Measurements from ENCODE around the gene ZNF3.

DNA sequence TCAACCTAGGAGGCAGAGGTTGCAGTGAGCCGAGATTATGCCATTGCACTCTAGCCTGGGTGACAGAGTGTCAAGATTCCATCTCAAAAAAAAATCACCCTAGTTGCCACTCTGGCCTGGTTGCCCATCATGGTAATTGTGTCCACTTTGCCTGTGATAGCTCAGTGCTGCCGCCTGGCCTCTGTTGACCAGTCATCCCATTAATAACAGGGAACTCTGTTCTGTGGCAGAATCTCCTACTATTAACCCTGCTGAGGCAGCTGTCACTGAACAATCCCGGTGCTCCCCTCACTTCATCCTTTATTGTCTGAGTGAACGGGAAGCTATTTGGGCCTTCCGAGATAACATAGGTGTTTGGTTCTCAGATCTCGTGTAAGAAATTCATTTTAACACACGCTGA is 14.6 kb downstream of the ZNF3 start:
- TF ChIP-seq, protein P1, sequence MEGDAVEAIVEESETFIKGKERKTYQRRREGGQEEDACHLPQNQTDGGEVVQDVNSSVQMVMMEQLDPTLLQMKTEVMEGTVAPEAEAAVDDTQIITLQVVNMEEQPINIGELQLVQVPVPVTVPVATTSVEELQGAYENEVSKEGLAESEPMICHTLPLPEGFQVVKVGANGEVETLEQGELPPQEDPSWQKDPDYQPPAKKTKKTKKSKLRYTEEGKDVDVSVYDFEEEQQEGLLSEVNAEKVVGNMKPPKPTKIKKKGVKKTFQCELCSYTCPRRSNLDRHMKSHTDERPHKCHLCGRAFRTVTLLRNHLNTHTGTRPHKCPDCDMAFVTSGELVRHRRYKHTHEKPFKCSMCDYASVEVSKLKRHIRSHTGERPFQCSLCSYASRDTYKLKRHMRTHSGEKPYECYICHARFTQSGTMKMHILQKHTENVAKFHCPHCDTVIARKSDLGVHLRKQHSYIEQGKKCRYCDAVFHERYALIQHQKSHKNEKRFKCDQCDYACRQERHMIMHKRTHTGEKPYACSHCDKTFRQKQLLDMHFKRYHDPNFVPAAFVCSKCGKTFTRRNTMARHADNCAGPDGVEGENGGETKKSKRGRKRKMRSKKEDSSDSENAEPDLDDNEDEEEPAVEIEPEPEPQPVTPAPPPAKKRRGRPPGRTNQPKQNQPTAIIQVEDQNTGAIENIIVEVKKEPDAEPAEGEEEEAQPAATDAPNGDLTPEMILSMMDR (IDR thresholded peaks at IDR 0.05; ENCODE audit: low read depth, low read length, poor library complexity, severe bottlenecking), result no peak
- TF ChIP-seq EZH2phosphoT487 (IDR thresholded peaks at IDR 0.05; ENCODE audit: borderline replicate concordance, low read length), result no peak
